ENCODE measurements around the gene PCYOX1L. TPM values are rescaled to one million over a fixed set of nuclear protein-coding genes. Genes with fewer than 3 reads are reported as not detected.

PCYOX1L gene
- total and polyA plus RNA-seq, 2 of the 8 experiments (the other 6 are each of a cell fraction or from before 2014, with no cell fraction given): 6.8 to 17.2 TPM

GRCh38 chr5:149345147-149345891, 12.5 kb upstream of the PCYOX1L start, which contains the start of gene GRPEL2 (continued):
- TF ChIP-seq CHD7 (IDR thresholded peaks at IDR 0.05; ENCODE audit: insufficient replicate concordance, low read length): no peak
- no peak for TF ChIP-seq HDAC6 (IDR thresholded peaks at IDR 0.05; ENCODE audit: low read depth, low read length)
